H1 (cell line): ENCODE measurements around the gene USB1. TPM values are rescaled to one million over a fixed set of nuclear protein-coding genes. Genes with fewer than 3 reads are reported as not detected.
A peak's percentile ranks its signal among the peaks of the same experiment; 100 is the strongest.

Experiments
- CTCF ChIA-PET: fragments of 300-600 bp; sonication (Branson Sonifier 250); formaldehyde crosslinking; loops from one replicate; lab custom pipeline; 2021; ENCODE audit not compliant: partially characterized antibody; lab: Charles Lee
- POLR2A ChIA-PET: fragments of 300-600 bp; sonication (Branson Sonifier 250); formaldehyde crosslinking; loops from one replicate; lab custom pipeline; 2021; ENCODE audit warnings: inconsistent platforms; ENCODE audit not compliant: partially characterized antibody; lab: Charles Lee
- DNase-seq, 2 experiments: peaks; one replicate each; pipeline versions ENCODE4 v3.0.0 to v3.0.0-alpha.2; 2010 to 2022; ENCODE audit warnings: low spot score in 2 of 2, low read depth in 1 of 2, mixed read lengths in 1 of 2
- FAIRE-seq: peaks from 2 replicates; lab custom pipeline; 2011; peaks lifted over from hg19 to GRCh38; lab: Jason Lieb, UNC
- H2AFZ ChIP-seq: 2 replicates; pipeline ENCODE4 v1.8.1; 2012; ENCODE audit warnings: low read length, inconsistent platforms
- H2AK5ac ChIP-seq: 2 replicates; pipeline ENCODE4 v1.6.1; 2013; ENCODE audit warnings: low read depth, low read length
- H2BK120ac ChIP-seq: replicated peaks from 2 replicates; pipeline ENCODE3; 2013; ENCODE audit warnings: low read depth, low read length, inconsistent platforms
- H2BK12ac ChIP-seq: 2 replicates; pipeline ENCODE4 v1.6.1; 2013; ENCODE audit warnings: low read depth, low read length
- H2BK15ac ChIP-seq: 2 replicates; pipeline ENCODE4 v1.6.1; 2013; ENCODE audit warnings: low read length
- H2BK20ac ChIP-seq: 2 replicates; pipeline ENCODE4 v1.6.1; 2013; ENCODE audit warnings: low read length
- H2BK5ac ChIP-seq: 2 replicates; pipeline ENCODE4 v1.6.1; 2013; ENCODE audit warnings: low read depth, low read length
- H3K14ac ChIP-seq: 2 replicates; pipeline ENCODE4 v1.6.1; 2013; ENCODE audit warnings: inconsistent platforms; ENCODE audit not compliant: insufficient read length
- H3K18ac ChIP-seq: 2 replicates; pipeline ENCODE4 v1.6.1; 2013; ENCODE audit warnings: low read length; ENCODE audit errors: extremely low read depth
- H3K23ac ChIP-seq: 2 replicates; pipeline ENCODE4 v1.6.1; 2013; ENCODE audit warnings: inconsistent platforms; ENCODE audit not compliant: insufficient read length
- H3K23me2 ChIP-seq: 2 replicates; pipeline ENCODE4 v1.6.1; 2013; ENCODE audit warnings: low read depth, low read length
- H3K27ac ChIP-seq: 2 replicates; pipeline ENCODE4 v1.6.1; 2011; ENCODE audit warnings: low read depth, low read length, inconsistent platforms
- H3K27me3 ChIP-seq, 4 experiments: replicated peaks in 1 of 4; 1 replicate in 1 of 4; 2 replicates in 3 of 4; pipeline versions ENCODE4 v1.6.1 to v1.8.1; 2011 to 2013; ENCODE audit warnings: low read length in 3 of 4, mild to moderate bottlenecking in 3 of 4, inconsistent platforms in 2 of 4, mixed read lengths in 2 of 4, moderate library complexity in 1 of 4; ENCODE audit not compliant: control insufficient read depth in 3 of 4, insufficient read depth in 3 of 4; ENCODE audit errors: extremely low read depth in 1 of 4
- H3K36me3 ChIP-seq, 4 experiments: 2 replicates each; pipeline versions ENCODE4 v1.6.1 to v1.8.1; 2011 to 2013; ENCODE audit warnings: mild to moderate bottlenecking in 4 of 4, low read length in 3 of 4, moderate library complexity in 2 of 4, control low read depth in 1 of 4, inconsistent platforms in 1 of 4; ENCODE audit not compliant: insufficient read depth in 4 of 4, control insufficient read depth in 2 of 4
- H3K4ac ChIP-seq: replicated peaks from 2 replicates; pipeline ENCODE3; 2013; ENCODE audit warnings: low read length, low read depth, mixed read lengths, inconsistent platforms; ENCODE audit not compliant: insufficient read length
- H3K4me1 ChIP-seq, 4 experiments: replicated peaks in 1 of 4; 1 replicate in 1 of 4; 2 replicates in 3 of 4; pipeline versions ENCODE4 v1.6.1 to v1.8.1; 2011 to 2013; ENCODE audit warnings: low read length in 3 of 4, inconsistent platforms in 2 of 4, mixed read lengths in 1 of 4; ENCODE audit not compliant: insufficient read depth in 4 of 4, control insufficient read depth in 3 of 4
- H3K4me2 ChIP-seq, 2 experiments: 2 replicates each; pipeline versions ENCODE4 v1.6.1 to v1.8.1; 2011 to 2013; ENCODE audit warnings: low read depth in 2 of 2, low read length in 2 of 2, control low read depth in 1 of 2, inconsistent platforms in 1 of 2, mild to moderate bottlenecking in 1 of 2; ENCODE audit not compliant: insufficient read depth in 1 of 2
- H3K4me3 ChIP-seq, 4 experiments: fragments of 200-600, 300-600 bp in 1 of 4; sonication (generic), shearing (Covaris generic), sonication (Bioruptor Twin) in 1 of 4; 2 replicates each; pipeline versions ENCODE4 v1.5.1 to v1.8.1; 2011 to 2016; ENCODE audit warnings: low read length in 4 of 4, low read depth in 3 of 4, control low read depth in 2 of 4, inconsistent platforms in 2 of 4, mild to moderate bottlenecking in 2 of 4, mixed read lengths in 1 of 4, moderate library complexity in 1 of 4; ENCODE audit not compliant: insufficient read depth in 2 of 4; ENCODE audit errors: extremely low read depth in 1 of 4
- H3K56ac ChIP-seq: replicated peaks from 2 replicates; pipeline ENCODE3; 2013; ENCODE audit warnings: low read depth, mild to moderate bottlenecking, mixed read lengths, low read length, inconsistent platforms; ENCODE audit not compliant: insufficient read length
- H3K79me1 ChIP-seq: 2 replicates; pipeline ENCODE4 v1.6.1; 2013; ENCODE audit warnings: low read depth, low read length, control low read depth
- H3K79me2 ChIP-seq, 2 experiments: 2 replicates each; pipeline versions ENCODE4 v1.6.1 to v1.8.1; 2012 to 2013; ENCODE audit warnings: low read length in 2 of 2, mild to moderate bottlenecking in 2 of 2, inconsistent platforms in 1 of 2; ENCODE audit not compliant: insufficient read depth in 2 of 2, control insufficient read depth in 1 of 2
- H3K9ac ChIP-seq, 4 experiments: replicated peaks in 1 of 4; 1 replicate in 1 of 4; 2 replicates in 3 of 4; pipeline versions ENCODE4 v1.6.1 to v1.8.1; 2011 to 2013; ENCODE audit warnings: low read depth in 3 of 4, low read length in 3 of 4, control low read depth in 2 of 4, mild to moderate bottlenecking in 2 of 4, moderate library complexity in 2 of 4, inconsistent platforms in 1 of 4; ENCODE audit errors: extremely low read depth in 1 of 4
- H3K9me3 ChIP-seq, 2 experiments: 2 replicates each; pipeline versions ENCODE4 v1.6.1 to v1.8.1; 2012 to 2013; ENCODE audit warnings: mild to moderate bottlenecking in 2 of 2, moderate library complexity in 2 of 2, control low read depth in 1 of 2, inconsistent platforms in 1 of 2, low read depth in 1 of 2, low read length in 1 of 2, mixed read lengths in 1 of 2; ENCODE audit not compliant: insufficient read depth in 2 of 2
- H4K20me1 ChIP-seq, 2 experiments: replicated peaks in 1 of 2; 2 replicates each; pipeline versions ENCODE3 to v1.8.1; 2011 to 2013; ENCODE audit warnings: inconsistent platforms in 2 of 2, low read length in 2 of 2, mild to moderate bottlenecking in 1 of 2; ENCODE audit not compliant: insufficient read depth in 2 of 2, control insufficient read depth in 1 of 2
- H4K5ac ChIP-seq: 2 replicates; pipeline ENCODE4 v1.6.1; 2013; ENCODE audit warnings: low read length, low read depth, mixed read lengths, inconsistent platforms; ENCODE audit not compliant: insufficient read length
- H4K8ac ChIP-seq: 2 replicates; pipeline ENCODE4 v1.8.0; 2013; ENCODE audit warnings: mild to moderate bottlenecking, moderate library complexity, low read length, inconsistent platforms; ENCODE audit not compliant: insufficient read depth; ENCODE audit errors: extremely low read depth
- H4K91ac ChIP-seq: replicated peaks from 2 replicates; pipeline ENCODE3; 2013; ENCODE audit warnings: low read length, mixed read lengths, inconsistent platforms; ENCODE audit not compliant: insufficient read length
- ASH2L ChIP-seq: fragments of 200-600, 300-600 bp; sonication (generic); IDR thresholded peaks from one replicate; pipeline ENCODE4 v1.7.1; 2017; ENCODE audit warnings: low read length
- HDAC2 ChIP-seq, 2 experiments: fragments of 300-600 bp in 1 of 2; sonication (generic) in 1 of 2; IDR thresholded peaks; 2 replicates each; pipeline ENCODE4 v1.6.1; 2011 to 2012; ENCODE audit warnings: low read depth in 2 of 2, low read length in 2 of 2, mild to moderate bottlenecking in 2 of 2, moderate library complexity in 2 of 2, borderline replicate concordance in 1 of 2, inconsistent platforms in 1 of 2
- KDM4A ChIP-seq: IDR thresholded peaks from one replicate; pipeline ENCODE4 v1.7.1; 2012; ENCODE audit warnings: low read depth, mild to moderate bottlenecking, moderate library complexity, low read length, inconsistent platforms; ENCODE audit not compliant: severe bottlenecking
- KDM5A ChIP-seq: fragments of 200-600 bp; IDR thresholded peaks from 2 replicates; pipeline ENCODE4 v1.7.1; 2012; ENCODE audit warnings: mild to moderate bottlenecking, low read length, inconsistent platforms, mixed read lengths
- PHF8 ChIP-seq: fragments of 200-600 bp; sonication (generic); conservative IDR thresholded peaks from 2 replicates; pipeline ENCODE4 v1.7.1; 2012; ENCODE audit warnings: low read depth, mild to moderate bottlenecking, inconsistent platforms, low read length, moderate library complexity
- RFX5 ChIP-seq: IDR thresholded peaks from 2 replicates; pipeline ENCODE4 v1.6.1; 2011; ENCODE audit warnings: low read depth, low read length, improper control_type of control experiment, borderline replicate concordance
- SP4 ChIP-seq: IDR thresholded peaks from 2 replicates; pipeline ENCODE4 v1.6.1; 2012; ENCODE audit warnings: low read length, inconsistent platforms
- TAF1 ChIP-seq: IDR thresholded peaks from 2 replicates; pipeline ENCODE4 v1.6.1; 2011; ENCODE audit warnings: mild to moderate bottlenecking, low read depth, low read length
- YY1 ChIP-seq: IDR thresholded peaks from 2 replicates; pipeline ENCODE4 v1.6.1; 2011; ENCODE audit warnings: low read depth, mild to moderate bottlenecking, low read length
- WGBS, 2 experiments: shearing (Covaris generic) in 1 of 2; methylation state at CpG; one replicate each; pipeline versions ENCODE4 v1.1.6 to v1.1.7; 2013 to 2015; ENCODE audit warnings: low lambda C conversion rate in 2 of 2, mixed read lengths in 2 of 2, inconsistent platforms in 1 of 2, low coverage in 1 of 2, missing lambda C conversion rate in 1 of 2; ENCODE audit not compliant: insufficient replicate concordance in 2 of 2, insufficient coverage in 1 of 2, insufficient read length in 1 of 2; ENCODE audit errors: extremely low coverage in 1 of 2, missing lambda C conversion rate in 1 of 2; 5-methylcytosine and 5-hydroxymethylcytosine counted together
- polyA plus RNA-seq, 7 experiments: library from polyadenylated mRNA; depleted of rRNA in 3 of 7; stranded (reverse) in 5 of 7; unstranded in 2 of 7; fragments of >200 nt in 5 of 7; fragments of 200-250 nt in 2 of 7; gene quantifications; 1 replicate in 5 of 7; 2 replicates in 1 of 7; 4 replicates in 1 of 7; pipeline versions ENCODE4 v1.2.1 to v1.2.3, GENCODE V29; 2011 to 2013; ENCODE audit warnings: missing spikeins in 2 of 7, mixed read lengths in 2 of 7
- total RNA-seq: library from RNA; stranded (reverse); fragmentation: NEBNext Ultra II Directional; extraction: Animal tissue kit (Norgen Biotek cat#: 25700); gene quantifications from 2 replicates; pipeline ENCODE4 v1.2.1, GENCODE V29; 2021
- TF ChIP-seq, protein P1 (sequence below): IDR thresholded peaks from 2 replicates; pipeline ENCODE4 v1.6.1; 2012; ENCODE audit warnings: inconsistent platforms

USB1 gene
- total and polyA plus RNA-seq, 2 of the 8 experiments (the other 6 are each of a cell fraction or from before 2014, with no cell fraction given): 65.4 to 75.9 TPM

- H4K5ac ChIP-seq: peak overlapping the region; percentile 59
- no peak overlapping the region for H4K91ac ChIP-seq
- peak overlapping the region; percentile 83 to 99 for H3K4me2 ChIP-seq
- H3K9me3 ChIP-seq: no peaks in the 10 kb centered on the region
- H2BK5ac ChIP-seq: peak overlapping the region; percentile 87; the same call in 1 of the 2 replicates
- H2BK120ac ChIP-seq: peak overlapping the region; percentile 70
- peak overlapping the region; percentile 80 for H3K18ac ChIP-seq
- H3K23ac ChIP-seq: no peak overlapping the region
- H3K56ac ChIP-seq: no peak overlapping the region
- H3K79me2 ChIP-seq: peaks cover 0 to 24% of the 10 kb centered on the region in 2 experiments; a peak in 2 of 4 replicates
- peaks cover 10% of the 10 kb centered on the region for H3K79me1 ChIP-seq
- 22% methylated on average over 57 of the region's 57 CpGs; no CpG with 5 or more reads in 1 of the 2 experiments for WGBS, 2 experiments
- no peaks in the 10 kb centered on the region; a peak in 3 of 7 replicates for H3K27me3 ChIP-seq
- peaks cover 25% of the 10 kb centered on the region; the same call in 1 of the 2 replicates for H3K23me2 ChIP-seq
- FAIRE-seq (no peak), DNase-seq (peak in 1 of 2 experiments; percentile 73)
- H3K36me3 ChIP-seq: no peaks in the 10 kb centered on the region
- H3K14ac ChIP-seq: no peak overlapping the region
- peak overlapping the region; percentile 92 for H4K8ac ChIP-seq
- no peak overlapping the region for H2AK5ac ChIP-seq
- POLR2A ChIA-PET: interaction anchor here (0.7 to 4.2 kb wide), 8 partner anchors 10 to 105 kb away, joined by 3 to 20 read pairs (median 4); partner anchors contain the start of genes CFAP20 and USB1
- H2BK15ac ChIP-seq: no peak overlapping the region
- peaks cover 0 to 6% of the 10 kb centered on the region in 2 experiments for H4K20me1 ChIP-seq
- H2BK20ac ChIP-seq: no peak overlapping the region
- H3K9ac ChIP-seq: peak overlapping the region in 3 of 4 experiments; percentile 30 to 65 (median 46); a peak in 6 of 7 replicates
- no peak overlapping the region for H3K4ac ChIP-seq
- CTCF ChIA-PET: interaction anchor here (1.0 to 19.9 kb wide), 8 partner anchors 9 to 259 kb away, joined by 3 to 362 read pairs (median 6); partner anchors contain the start of gene CFAP20
- H2BK12ac ChIP-seq: peak overlapping the region; percentile 86
- H3K4me1 ChIP-seq: peaks cover 0 to 31% (median 20%) of the 10 kb centered on the region in 4 experiments; a peak in 6 of 7 replicates
- peak overlapping the region; percentile 74; the same call in 1 of the 2 replicates for H2AFZ ChIP-seq
- no peak overlapping the region for H3K27ac ChIP-seq
- H3K4me3 ChIP-seq: peak overlapping the region; percentile 73 to 90 (median 82)
- TF ChIP-seq PHF8 (peak; percentile 11; the same call in 1 of the 2 replicates), ASH2L (peak; percentile 49), KDM5A (no peak), SP4 (no peak), HDAC2 (IDR thresholded peaks at IDR 0.05; ENCODE audit: borderline replicate concordance in 1 of 2, low read depth in 2 of 2, low read length in 2 of 2) (no peak), YY1 (0 out of 2 replicates have a peak, but pooled peaks have one; percentile 23), TAF1 (0 out of 2 replicates have a peak, but pooled peaks have one; percentile 22), KDM4A (no peak), RFX5 (no peak)
- TF ChIP-seq, protein P1, sequence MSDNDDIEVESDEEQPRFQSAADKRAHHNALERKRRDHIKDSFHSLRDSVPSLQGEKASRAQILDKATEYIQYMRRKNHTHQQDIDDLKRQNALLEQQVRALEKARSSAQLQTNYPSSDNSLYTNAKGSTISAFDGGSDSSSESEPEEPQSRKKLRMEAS: peak; percentile 79
These were observed 23.5 kb downstream of the USB1 start for GRCh38 chr16:58024486-58025350.
